ENCODE results near the gene IPPK.

IPPK gene

DNA sequence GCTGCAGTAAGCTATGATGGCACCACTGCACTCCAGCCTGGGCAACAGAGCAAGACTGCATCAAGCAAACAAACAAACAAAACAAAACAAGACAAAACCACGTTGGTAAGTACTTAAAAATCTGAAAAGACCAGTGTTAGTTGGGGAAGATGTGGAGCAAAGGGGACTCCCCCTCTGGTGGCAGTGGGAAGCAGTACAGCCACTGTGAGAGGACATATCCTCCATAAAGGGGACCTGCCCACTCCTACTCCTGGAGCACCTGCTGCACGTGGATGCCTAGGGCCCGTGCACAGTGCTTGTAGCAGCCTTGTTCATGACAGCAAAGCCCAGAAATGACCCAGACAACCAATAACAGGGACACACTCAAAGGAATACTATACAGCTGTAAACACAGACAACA is 17.0 kb upstream of the IPPK start:
- no peak for DNase-seq (ENCODE audit: low read depth in 3 of 3, low spot score in 1 of 3)

DNA sequence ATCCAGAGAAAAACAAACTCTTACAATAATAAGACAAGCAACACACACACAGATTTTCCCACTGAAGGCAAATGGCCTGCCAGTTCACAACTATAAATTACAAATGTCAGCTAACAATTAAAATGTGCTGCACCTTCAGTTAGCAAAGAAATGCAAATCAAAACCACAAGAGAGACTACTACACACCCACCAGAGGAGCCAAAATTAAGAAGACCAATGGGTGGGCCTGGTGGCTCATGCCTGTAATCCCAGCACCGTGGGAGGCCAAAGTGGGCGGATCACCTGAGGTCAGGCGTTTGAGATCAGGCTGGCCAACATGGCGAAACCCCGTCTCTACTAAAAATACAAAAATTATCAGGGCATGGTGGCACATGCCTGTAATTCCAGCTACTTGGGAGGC is 15.1 kb upstream of the IPPK start:
- DNase-seq (ENCODE audit: low read depth in 3 of 3, low spot score in 1 of 3), result no peak

DNA sequence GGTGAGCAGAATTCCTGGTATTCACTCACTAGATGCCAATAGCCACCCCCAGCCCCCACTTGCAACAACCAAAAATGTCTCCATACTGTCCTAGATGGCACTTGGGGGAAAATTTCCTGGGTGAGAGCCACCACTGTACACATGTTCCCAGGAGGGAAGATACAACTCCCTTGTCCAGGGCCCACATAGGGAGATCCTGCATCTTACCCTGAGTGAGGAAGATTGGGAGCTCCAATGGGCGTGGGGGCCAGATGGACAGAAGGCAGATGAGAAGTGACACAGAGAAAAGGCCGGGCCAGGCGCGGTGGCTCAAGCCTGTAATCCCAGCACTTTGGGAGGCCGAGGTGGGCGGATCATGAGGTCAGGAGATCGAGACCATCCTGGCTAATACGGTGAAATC is 12.3 kb upstream of the IPPK start:
- DNase-seq (ENCODE audit: low read depth in 3 of 3, low spot score in 1 of 3), result no peak

GRCh38 chr9:92680166-92681119 is 10.5 kb upstream of the IPPK start:
- no peak for DNase-seq (ENCODE audit: low read depth in 3 of 3, low spot score in 1 of 3)

- DNase-seq (ENCODE audit: low read depth in 3 of 3, low spot score in 1 of 3), result no peak
Observed at GRCh38 chr9:92679413-92680165, 9.7 kb upstream of the IPPK start.

DNA sequence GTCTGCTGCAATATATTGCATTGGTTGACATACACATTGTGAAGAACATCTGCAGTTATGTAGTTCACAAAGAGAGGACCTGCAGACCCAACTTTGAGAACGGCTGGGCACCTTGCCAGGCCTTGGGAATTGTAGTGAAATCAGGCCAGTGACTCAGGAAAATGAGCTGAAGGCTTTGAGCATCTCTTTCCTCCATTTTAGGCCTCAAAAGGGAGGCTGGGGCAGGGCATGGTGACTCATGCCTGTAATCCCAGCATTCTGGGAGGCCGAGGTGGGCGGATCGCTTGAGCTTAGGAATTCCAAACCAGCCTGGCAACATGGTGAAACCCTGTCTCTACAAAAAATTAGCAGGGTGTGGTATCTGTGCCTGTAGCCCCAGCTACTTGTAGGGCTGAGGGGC is 1.4 kb upstream of the IPPK start:
- no peak for DNase-seq (ENCODE audit: low read depth in 3 of 3, low spot score in 1 of 3)

DNA sequence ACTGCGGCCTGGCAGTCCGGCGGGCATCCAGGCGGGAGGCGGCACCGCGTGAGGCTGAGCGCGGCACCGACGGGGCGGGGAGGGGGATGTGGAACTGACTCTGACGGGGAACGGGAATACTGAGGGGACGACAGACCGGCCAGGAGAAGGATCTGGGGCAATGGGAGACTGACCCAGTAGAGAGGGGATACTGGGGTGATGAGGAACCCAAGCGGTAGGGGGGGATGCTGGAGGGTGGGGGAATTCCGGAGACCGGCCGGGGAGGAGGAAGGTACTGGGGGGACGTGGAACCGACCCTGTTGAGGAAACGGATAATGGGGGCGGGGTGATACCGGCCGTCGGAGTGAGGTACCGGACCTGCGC is 423 bp downstream of the IPPK start:
- DNase-seq (ENCODE audit: low read depth in 3 of 3, low spot score in 1 of 3), result peak in 1 of 3 donors; percentile 12

DNA sequence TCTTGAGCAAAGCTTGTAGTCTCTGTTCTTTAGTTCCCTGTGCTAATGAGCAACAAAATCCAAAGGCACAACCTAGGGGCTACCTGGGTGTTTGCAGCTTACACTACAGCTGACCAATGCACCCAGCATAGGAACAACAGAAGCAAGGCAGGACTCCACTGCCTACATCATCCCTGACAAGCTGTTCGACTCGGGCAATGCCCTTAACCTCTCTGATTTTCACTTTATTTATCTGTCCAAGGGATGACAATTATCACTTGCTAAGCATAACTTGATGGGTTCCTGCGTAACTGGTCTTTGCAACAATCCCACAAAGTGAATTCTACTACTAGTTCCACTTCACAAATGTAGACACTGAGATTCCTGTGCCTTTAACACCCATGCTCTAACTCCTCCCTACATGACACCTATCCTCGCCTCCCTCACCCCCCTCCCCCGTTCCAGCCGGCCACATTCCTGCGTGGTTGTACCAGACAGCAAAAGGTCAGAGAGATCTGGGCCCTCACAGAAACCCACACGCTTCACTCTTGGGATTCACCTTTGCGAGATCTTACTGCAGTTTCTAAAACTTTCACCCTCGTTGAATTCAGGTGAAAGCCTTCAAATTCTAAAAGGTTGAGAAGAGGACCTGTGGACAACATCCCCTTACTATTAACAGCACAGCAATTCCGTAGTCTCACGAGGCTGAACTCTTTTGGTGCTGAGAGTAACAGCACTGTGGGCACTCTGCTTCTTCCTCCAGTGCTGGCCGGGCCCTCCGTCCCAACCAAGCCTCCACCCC is 995 bp downstream of the IPPK start:
- peak in 1 of 3 donors; percentile 12 for DNase-seq (ENCODE audit: low read depth in 3 of 3, low spot score in 1 of 3)

- DNase-seq (ENCODE audit: low read depth in 3 of 3, low spot score in 1 of 3), result no peak
Observed at GRCh38 chr9:92666912-92667532, 2.9 kb downstream of the IPPK start.

- no peak for DNase-seq (ENCODE audit: low read depth in 3 of 3, low spot score in 1 of 3)
Observed at GRCh38 chr9:92666236-92666635, 3.7 kb downstream of the IPPK start.

GRCh38 chr9:92665836-92666235 is 4.1 kb downstream of the IPPK start:
- DNase-seq (ENCODE audit: low read depth in 3 of 3, low spot score in 1 of 3), result no peak

DNA sequence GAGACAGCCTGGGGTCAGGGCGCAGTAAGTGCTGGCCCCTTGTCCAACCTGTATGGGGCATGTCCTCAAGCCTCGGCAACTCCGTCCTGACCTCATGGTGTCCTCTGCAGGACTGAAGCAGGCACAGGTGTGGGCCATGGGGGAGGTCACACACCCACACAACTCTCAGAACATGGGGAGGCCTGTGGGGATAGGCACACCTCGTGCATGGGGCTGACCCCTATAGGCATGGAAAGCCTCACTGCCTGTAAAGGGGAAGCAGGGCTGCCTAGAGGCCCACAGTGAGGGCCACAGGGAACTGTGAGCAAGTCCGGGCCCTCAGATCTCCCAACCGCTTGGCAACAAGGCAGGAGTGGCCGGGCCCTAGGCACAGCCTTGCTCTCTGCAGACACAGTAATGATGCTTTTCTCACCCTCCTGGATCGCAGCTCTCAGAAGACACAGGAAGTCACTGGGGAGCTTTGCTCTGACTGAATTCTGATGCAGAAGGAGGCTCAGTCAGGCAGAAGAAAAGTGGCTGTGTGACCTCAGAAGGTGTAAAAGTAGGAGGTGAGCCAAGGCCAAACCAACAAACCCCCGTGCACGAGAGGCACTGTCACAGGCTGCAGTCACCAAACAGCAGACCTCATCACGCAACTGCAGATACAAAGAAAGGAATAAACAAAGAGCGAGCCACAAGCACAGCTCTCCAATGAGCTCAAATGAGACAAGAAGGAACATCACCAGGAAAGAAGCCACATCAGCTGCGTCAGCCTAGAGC is 5.4 kb downstream of the IPPK start:
- no peak for DNase-seq (ENCODE audit: low read depth in 3 of 3, low spot score in 1 of 3)

DNA sequence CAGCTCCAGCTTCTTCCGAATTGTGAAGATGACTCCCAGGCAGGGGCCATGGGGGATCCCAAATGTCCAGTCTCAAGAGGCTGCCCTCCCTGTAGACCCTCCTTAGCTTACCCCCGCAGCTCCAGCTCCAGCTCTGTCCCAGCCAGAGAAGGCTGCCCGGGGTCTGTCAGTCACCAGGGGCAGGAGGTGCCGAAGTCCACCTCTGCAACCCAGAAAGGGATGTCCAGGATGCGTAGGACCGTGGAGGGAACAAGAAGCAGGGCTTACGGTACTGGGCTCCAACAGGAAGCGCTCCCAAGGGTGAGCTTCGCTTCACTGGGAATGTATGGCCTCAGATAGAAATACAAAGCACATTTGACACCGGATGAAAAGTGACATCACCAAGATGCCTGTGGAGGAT is 6.0 kb downstream of the IPPK start:
- DNase-seq (ENCODE audit: low read depth in 3 of 3, low spot score in 1 of 3), result no peak

DNA sequence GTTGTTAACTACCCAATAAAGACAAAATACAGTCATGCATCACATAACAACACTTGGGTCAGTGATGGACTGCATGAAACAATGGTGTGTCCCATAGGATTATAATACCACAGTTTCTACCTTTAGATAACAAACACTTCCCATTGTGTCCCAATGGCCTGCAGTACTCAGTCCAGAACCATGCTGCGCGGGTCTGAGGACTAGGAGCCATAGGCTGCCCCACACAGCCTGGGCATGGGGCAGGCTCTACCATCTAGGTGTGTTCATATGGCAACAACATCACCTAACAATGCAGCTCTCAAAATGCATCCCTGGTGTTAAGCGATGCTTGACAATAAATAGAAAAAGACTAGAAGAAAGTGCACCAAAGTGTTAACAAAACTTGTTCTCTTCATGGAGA is 6.8 kb downstream of the IPPK start:
- DNase-seq (ENCODE audit: low read depth in 3 of 3, low spot score in 1 of 3), result no peak

GRCh38 chr9:92661743-92662142 is 8.2 kb downstream of the IPPK start:
- no peak for DNase-seq (ENCODE audit: low read depth in 3 of 3, low spot score in 1 of 3)

DNA sequence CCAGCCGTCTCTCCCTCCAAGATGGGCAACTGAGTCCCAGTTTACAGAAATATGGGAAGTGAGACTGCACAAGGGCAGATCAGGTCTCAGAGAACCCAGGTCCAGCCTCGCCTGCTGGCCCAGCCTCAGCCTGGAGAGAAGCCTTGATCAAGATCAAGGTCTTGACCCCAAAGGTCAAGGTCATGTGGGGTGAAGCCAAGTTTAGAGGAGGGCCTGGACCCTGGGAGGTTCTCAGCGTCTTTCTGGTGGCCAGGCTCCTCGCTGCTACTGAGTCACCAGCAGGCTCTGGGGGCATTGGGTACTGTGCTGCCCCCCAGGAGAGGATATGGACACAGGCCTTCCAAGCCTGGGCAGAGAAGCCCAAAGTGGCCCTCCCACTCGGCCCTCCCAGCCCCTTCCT is 8.8 kb downstream of the IPPK start:
- DNase-seq (ENCODE audit: low read depth in 3 of 3, low spot score in 1 of 3), result no peak

GRCh38 chr9:92660266-92660665 is 9.7 kb downstream of the IPPK start:
- DNase-seq (ENCODE audit: low read depth in 3 of 3, low spot score in 1 of 3), result no peak

DNA sequence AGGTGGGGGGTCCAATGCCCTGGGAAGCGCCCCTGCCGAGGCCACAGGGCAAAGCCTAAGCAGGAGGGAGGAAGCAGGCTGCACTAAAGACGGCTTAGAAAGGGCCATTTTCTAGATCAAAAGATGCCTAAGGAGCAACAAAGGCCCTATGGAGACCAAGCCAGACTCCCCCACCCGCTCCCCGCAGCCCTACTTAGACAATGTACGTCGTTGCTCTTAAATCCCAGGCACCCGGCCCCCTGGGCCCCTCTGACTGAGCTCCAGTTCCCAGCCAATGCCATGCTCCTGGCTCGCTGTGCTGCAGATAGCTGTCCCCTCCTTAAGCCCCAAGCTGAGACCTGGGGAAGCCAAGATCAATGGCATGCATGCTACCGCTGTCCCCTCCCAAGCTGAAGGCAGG is 10.3 kb downstream of the IPPK start:
- no peak for DNase-seq (ENCODE audit: low read depth in 3 of 3, low spot score in 1 of 3)

GRCh38 chr9:92658611-92659010 is 11.3 kb downstream of the IPPK start:
- DNase-seq (ENCODE audit: low read depth in 3 of 3, low spot score in 1 of 3), result no peak

GRCh38 chr9:92658176-92658575 is 11.8 kb downstream of the IPPK start:
- DNase-seq (ENCODE audit: low read depth in 3 of 3, low spot score in 1 of 3), result no peak

Data from stimulated activated CD4-positive, alpha-beta T cell treated with anti-CD3 and anti-CD28 coated beads, TNF-alpha, amount 100 ng/mL, for 1 hour (primary cell).